Heart left ventricle (tissue), 13 donors: ENCODE results near the gene CAMKK2.

ENCODE experiments used
- POLR2A ChIP-seq, 2 donors: fragments of 450-650 bp; IDR thresholded peaks; one replicate each; pipeline ENCODE4 v1.6.1; 2017; ENCODE audit warnings: antibody characterized with exemption in 2 of 2, mild to moderate bottlenecking in 2 of 2, moderate library complexity in 2 of 2
- TF ChIP-seq, protein P1 (sequence below), 12 donors: fragments of 200-600 bp; sonication (generic) in 4 of 12; IDR thresholded peaks; one replicate each; pipeline versions ENCODE4 v1.5.0 to v1.8.0; 2018 to 2022; ENCODE audit warnings: antibody characterized with exemption in 12 of 12, mild to moderate bottlenecking in 5 of 12
- donor health status: ischemic (EF 13 %, LVEDD 7.1; RV severe dilation, severe dysfunction).
- donor health status: DM: no; HTN: yes; CAD: no.
- donor health status: DM: no; HTN: no; CAD: no.
- donor health status: ischemic (EF 25% LVEDD 6.9; RV normal size, moderate dysfunction).
- donor health status: ischemic (EF 25% LVEDD 5.7; RV mildly dilated, moderate dysfunction).
- donor health status: ischemic (EF 35%, LVEDD 5.7; RV mildly dilated, moderate dysfunction).
- donor health status: nonischemic (EF 11% LVEDD 7.7; RV severe dilation, severe dysfunction).
- donor health status: DM: yes; HTN: yes; CAD: no.
- donor health status: PGD.
- donor health status: ischemic (EF 29% LVEDD 5.4; RV normal size, mild dysfunction).
- donor health status: nonischemic (EF 23%, LVEDD 6.1; RV moderate dilation, normal function).

DNA sequence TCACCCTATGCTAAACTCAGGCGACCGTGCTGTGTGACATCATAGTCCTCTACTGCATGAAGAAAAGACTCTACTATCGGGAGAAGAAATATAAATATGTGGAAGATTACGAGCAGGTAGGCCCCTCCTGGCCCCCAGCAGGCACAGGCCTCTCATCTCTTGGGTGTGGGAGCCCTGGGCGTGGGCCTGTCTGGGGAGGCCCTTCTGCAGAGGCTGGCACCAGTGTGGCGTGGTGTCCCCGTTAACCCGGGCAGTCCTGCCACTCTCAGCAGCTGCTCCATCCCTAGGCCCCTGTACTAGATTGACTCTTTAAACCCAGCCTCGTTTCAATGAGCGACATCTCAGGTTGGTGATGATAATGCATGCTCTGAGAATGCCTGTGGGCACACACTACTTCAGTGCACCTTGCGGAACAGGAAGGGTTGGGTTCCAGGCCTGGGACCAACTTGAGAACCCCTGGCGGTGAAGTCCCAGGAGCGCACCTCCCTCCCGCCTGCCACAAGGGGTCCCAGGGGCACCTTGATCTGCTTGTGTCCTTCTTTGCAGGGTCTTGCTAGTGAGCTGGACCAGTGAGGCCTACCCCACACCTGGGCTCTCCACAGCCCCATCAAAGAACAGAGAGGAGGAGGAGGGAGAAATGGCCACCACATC lies 63.4 kb downstream of the CAMKK2 start:
- TF ChIP-seq POLR2A (IDR thresholded peaks at IDR 0.05): no peak
- TF ChIP-seq, protein P1, sequence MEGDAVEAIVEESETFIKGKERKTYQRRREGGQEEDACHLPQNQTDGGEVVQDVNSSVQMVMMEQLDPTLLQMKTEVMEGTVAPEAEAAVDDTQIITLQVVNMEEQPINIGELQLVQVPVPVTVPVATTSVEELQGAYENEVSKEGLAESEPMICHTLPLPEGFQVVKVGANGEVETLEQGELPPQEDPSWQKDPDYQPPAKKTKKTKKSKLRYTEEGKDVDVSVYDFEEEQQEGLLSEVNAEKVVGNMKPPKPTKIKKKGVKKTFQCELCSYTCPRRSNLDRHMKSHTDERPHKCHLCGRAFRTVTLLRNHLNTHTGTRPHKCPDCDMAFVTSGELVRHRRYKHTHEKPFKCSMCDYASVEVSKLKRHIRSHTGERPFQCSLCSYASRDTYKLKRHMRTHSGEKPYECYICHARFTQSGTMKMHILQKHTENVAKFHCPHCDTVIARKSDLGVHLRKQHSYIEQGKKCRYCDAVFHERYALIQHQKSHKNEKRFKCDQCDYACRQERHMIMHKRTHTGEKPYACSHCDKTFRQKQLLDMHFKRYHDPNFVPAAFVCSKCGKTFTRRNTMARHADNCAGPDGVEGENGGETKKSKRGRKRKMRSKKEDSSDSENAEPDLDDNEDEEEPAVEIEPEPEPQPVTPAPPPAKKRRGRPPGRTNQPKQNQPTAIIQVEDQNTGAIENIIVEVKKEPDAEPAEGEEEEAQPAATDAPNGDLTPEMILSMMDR (IDR thresholded peaks at IDR 0.05): no peak
